Tibial nerve (tissue), 4 donors: ENCODE data around the gene KCNE3.

Experiments
- EP300 ChIP-seq, 2 donors: sonication (generic); formaldehyde crosslinking; IDR thresholded peaks; one replicate each; pipeline ENCODE4 v1.6.1; 2017; ENCODE audit warnings: antibody characterized with exemption in 2 of 2, mild to moderate bottlenecking in 1 of 2
- POLR2A ChIP-seq, 2 donors: fragments of 450-650 bp; IDR thresholded peaks; one replicate each; pipeline ENCODE4 v1.6.1; 2017; ENCODE audit warnings: antibody characterized with exemption in 2 of 2, mild to moderate bottlenecking in 2 of 2, moderate library complexity in 2 of 2
- TF ChIP-seq, protein P1 (sequence below), 5 experiments: fragments of 200-600 bp in 3 of 5; fragments of 450-650 bp in 2 of 5; sonication (generic) in 3 of 5; IDR thresholded peaks; one replicate each; pipeline ENCODE4 v1.5.1; 2016 to 2019; ENCODE audit warnings: antibody characterized with exemption in 5 of 5, mild to moderate bottlenecking in 3 of 5, moderate library complexity in 2 of 5

DNA sequence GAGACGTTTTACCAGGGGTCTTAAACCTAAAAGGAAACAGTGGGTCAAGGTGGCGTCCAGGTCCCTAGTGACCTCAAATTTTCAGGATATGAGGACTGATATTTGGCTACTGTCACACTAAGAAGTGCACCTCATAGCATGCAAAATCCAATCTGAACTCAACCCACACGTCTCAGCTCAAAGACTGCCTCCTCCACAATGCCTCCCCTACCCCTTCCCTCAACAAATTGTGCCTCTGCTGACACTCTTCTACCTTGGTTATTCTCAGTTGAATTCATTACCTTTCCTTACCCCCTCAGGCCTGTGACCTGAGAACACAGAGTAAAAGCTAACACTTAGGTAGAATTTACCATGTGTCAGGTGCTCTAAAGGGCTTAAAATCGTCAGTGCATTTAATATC, 38.6 kb upstream of the KCNE3 start:
- TF ChIP-seq, protein P1, sequence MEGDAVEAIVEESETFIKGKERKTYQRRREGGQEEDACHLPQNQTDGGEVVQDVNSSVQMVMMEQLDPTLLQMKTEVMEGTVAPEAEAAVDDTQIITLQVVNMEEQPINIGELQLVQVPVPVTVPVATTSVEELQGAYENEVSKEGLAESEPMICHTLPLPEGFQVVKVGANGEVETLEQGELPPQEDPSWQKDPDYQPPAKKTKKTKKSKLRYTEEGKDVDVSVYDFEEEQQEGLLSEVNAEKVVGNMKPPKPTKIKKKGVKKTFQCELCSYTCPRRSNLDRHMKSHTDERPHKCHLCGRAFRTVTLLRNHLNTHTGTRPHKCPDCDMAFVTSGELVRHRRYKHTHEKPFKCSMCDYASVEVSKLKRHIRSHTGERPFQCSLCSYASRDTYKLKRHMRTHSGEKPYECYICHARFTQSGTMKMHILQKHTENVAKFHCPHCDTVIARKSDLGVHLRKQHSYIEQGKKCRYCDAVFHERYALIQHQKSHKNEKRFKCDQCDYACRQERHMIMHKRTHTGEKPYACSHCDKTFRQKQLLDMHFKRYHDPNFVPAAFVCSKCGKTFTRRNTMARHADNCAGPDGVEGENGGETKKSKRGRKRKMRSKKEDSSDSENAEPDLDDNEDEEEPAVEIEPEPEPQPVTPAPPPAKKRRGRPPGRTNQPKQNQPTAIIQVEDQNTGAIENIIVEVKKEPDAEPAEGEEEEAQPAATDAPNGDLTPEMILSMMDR (IDR thresholded peaks at IDR 0.05) = no peak
- no peak for TF ChIP-seq POLR2A (IDR thresholded peaks at IDR 0.05)
- TF ChIP-seq EP300 (IDR thresholded peaks at IDR 0.05) = no peak
